LNCAP (cell line): ENCODE data around the gene ING1.

Source experiments
- TF ChIP-seq, protein P1 (sequence below): fragments of 450-650 bp; IDR thresholded peaks from 2 replicates; pipeline ENCODE4 v1.5.1; 2017; ENCODE audit warnings: mild to moderate bottlenecking

The ING1 gene

DNA sequence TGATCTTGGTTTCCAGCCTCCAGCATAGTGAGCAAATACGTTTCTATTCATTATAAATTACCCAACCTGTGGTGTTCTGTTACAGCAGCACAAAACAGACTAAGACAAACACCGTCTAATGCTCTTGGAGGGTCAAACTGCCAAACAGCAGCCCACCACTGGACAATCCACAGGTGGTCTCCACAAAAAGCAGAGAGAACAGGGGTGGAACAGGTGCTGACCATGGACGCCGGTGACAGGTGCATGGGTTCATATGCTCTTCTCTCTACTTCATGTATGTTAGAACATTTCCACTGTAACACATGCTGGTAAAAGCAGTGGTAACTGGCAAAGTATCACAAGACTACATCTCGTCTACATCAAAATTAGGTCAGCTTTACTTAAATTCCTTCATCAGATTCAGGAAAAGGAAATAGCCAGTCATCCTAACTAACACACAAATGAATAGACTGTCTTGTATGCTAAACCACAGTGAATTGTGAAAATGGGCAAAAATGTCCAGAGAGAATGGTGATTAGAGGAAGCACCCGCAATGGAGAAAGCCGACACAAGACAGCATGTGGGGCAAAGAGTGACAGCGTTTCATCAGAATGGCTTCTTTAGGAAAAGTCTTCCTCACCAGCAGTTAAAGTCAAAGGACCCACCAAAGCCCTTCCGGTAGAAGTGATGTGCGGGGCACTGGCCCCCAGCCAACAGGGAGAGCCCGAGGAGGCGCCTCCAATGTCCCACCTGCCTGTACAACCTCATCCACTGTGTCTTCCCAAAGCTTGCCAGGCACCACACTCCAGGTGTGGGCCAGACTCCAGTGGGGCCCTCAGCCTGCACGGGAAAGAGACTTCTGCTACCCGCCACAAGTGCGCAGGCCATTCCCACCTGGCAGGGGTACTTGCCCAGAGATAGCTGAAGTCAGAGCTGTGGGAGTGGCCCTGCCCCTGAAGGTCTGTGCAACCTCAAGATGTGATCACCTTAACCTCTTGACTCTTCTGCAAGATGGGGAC is 14.1 kb upstream of the ING1 start:
- TF ChIP-seq, protein P1, sequence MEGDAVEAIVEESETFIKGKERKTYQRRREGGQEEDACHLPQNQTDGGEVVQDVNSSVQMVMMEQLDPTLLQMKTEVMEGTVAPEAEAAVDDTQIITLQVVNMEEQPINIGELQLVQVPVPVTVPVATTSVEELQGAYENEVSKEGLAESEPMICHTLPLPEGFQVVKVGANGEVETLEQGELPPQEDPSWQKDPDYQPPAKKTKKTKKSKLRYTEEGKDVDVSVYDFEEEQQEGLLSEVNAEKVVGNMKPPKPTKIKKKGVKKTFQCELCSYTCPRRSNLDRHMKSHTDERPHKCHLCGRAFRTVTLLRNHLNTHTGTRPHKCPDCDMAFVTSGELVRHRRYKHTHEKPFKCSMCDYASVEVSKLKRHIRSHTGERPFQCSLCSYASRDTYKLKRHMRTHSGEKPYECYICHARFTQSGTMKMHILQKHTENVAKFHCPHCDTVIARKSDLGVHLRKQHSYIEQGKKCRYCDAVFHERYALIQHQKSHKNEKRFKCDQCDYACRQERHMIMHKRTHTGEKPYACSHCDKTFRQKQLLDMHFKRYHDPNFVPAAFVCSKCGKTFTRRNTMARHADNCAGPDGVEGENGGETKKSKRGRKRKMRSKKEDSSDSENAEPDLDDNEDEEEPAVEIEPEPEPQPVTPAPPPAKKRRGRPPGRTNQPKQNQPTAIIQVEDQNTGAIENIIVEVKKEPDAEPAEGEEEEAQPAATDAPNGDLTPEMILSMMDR, result no peak

DNA sequence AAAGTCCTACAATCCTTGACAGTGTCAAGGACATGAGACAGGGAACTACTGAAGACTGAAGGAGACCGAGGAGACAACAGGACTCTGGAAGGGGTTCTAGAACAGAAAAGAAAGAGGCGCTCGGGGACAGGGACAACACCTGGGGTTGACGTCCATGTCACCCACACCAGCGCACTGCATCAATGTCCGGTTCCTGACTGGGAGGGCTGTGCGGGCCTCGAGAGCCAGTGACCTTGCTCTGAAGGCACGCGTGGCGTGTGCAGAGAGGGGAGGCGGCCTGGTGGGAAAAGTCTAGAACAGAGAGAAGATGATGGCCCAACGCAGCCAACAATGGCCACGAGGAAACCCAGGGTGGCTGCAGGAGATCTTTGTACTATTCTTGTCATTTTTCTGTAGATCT is 13.3 kb upstream of the ING1 start:
- TF ChIP-seq, protein P1, result no peak

DNA sequence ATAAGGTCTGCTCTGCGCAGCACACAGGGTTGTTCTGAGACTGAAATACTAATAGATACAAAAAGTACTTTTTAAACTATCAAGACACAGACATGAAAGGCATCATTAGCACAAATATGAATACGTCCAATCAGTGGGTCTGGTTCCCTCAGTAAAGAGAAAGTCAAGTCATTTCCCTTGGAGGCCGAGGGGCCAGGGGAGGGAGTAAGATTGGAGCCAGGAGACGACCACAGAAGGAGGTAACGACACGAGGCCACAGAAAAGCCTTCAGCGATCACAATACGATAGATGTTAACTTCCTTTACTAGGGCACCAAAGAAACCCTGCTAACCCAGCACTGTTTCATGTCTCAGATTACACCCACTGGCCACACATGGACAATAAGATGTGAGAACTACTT is 12.9 kb upstream of the ING1 start:
- TF ChIP-seq, protein P1, result no peak

DNA sequence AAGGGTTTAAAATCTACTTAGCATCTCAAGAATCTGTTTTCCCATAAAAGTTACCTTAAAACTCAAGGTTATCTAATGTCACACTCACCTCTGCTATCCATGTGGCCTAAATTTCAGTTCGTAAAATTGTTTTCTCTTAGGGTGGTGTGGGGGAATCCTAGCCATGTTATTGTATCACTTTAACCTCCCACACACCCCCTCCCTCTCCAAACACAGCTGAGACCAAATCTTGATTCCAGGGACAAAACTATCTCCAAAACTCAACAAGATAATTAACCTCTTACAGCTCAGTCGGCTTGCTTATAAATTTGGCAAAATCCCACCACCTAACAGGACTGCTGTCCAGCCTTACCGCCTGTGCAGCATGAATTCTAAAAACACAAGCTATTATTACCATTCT is 11.4 kb upstream of the ING1 start:
- TF ChIP-seq, protein P1, result no peak

DNA sequence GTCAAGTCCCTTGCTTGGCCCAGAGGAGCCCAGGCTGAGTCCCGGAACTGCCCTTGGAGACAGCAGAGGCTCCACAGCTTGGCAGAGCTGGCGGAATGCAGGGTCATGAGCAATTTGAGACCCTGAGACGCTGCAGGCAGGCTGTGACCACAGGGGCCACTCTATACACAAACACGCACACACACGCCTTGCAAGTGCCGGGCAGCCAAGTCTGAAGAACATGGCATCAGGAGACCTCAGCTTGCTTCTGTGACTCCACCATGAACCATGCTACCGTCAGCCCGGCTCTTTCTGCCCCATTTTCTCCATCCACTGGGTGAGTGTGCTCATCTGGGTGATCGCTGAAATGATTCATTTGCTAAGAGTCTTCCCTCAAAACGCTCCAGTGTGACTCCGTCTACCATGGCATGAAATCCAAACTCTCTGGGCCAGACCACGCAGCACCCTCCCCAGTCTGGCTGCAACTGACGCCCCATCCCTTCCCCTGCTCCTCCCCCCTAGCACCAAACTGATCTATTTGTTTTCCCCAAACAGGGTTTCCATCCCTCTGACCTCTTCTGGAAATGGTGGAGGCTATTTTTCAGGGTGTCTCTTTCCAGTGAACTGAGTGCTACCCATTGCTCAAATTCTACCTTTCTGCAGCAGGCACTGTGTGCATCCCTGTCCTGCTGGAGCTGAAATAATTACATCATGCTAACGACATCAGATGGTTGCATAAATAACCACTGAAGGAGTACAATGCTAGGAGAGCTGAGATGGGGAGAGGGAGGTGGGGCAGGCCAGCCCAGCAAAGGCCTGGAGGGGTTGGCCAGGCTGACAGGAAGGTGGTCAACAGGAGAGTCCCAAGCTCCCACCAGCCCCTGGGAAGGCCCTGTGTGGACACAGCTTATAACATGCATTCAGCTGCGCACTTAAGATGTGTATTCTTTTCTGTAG is 10.6 kb upstream of the ING1 start:
- TF ChIP-seq, protein P1, result no peak

DNA sequence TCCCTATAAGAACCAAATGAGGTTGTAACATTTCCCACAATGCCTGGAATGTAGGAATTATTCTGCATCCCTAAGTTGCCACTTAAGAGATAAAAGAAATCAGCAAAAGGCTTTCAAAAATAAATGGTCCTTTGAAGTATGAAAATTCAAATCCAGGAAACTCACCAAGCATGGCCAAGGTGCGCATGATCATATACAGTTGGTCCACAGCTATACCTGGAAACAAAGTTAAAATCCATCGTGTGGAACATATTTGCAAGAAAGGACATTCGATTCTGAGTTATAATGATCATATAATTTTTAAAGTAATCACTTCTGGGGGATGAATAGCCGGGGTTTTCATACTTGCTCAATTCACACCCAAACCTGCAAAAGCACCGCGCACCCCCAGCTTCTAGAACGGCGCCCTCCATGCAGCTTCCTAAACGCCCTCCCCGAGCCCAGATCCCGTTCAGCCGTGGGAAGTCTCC is 8.1 kb upstream of the ING1 start:
- TF ChIP-seq, protein P1, result no peak

DNA sequence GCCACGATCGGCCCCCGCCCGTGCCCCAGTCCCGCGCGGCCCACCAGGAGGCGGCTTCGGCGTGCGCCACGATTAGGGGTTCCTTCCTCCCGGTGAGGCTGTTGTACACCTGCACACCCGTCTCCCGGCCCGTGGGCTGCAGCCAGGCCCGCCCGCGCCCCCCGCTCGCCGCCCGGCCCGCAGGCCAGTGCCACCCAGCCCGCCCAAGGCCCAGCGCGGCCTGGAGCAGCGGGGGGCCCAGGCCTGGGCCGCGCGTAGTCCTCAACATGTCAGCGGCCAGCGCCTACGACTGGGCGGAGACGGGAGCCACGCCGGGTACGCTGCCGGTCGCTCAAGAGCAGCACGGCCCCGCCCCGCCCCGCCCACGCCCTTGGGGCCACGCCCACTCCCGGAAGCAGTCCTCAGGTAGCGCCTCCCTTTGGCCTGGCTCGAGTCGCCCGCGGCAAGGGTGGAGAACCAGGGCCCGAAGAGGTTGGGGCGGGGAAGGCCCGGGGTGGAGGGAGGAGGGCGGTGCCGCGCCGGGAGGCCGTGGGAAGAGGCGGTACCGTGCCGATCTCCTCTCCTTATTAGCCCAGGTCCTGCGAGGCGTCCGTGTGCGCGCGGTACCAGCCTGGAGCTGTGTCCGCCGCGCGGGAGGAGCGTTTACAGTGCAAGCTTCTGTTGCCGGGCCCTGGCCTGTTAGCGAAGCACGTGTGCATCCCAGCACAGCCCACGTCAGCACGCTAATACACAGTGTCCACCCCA is 7.5 kb upstream of the ING1 start, which contains the start of gene CARS2:
TSS of gene CARS2 (minus strand) at position 291 of the 744 bp plus-strand sequence. CDS start at position 268, 23 bp downstream.
- TF ChIP-seq, protein P1, result no peak
